Kidney epithelial cell (primary cell): ENCODE results near the gene GFRA4. TPM values are rescaled to one million over a fixed set of nuclear protein-coding genes. Genes with fewer than 3 reads are reported as not detected.

ENCODE experiments used
- DNase-seq: peaks from one replicate; pipeline ENCODE4 v3.0.0-alpha.2; 2010; ENCODE audit warnings: low read depth
- H3K27me3 ChIP-seq: 2 replicates; pipeline ENCODE4 v1.6.0; 2011; ENCODE audit warnings: low read length; ENCODE audit not compliant: control insufficient read depth, insufficient read depth
- H3K36me3 ChIP-seq: 2 replicates; pipeline ENCODE4 v1.5.1; 2011; ENCODE audit warnings: low read length; ENCODE audit not compliant: control insufficient read depth, insufficient read depth
- H3K4me3 ChIP-seq: 2 replicates; pipeline ENCODE4 v1.5.1; 2011; ENCODE audit warnings: low read depth, mild to moderate bottlenecking, control low read depth, low read length
- CTCF ChIP-seq: IDR thresholded peaks from 2 replicates; pipeline ENCODE4 v1.5.1; 2011; ENCODE audit warnings: mild to moderate bottlenecking, moderate library complexity, low read length, control low read depth, inconsistent platforms; ENCODE audit not compliant: insufficient read depth, poor library complexity, severe bottlenecking
- total RNA-seq: library from RNA; depleted of rRNA; stranded (reverse); fragments of >200 nt; gene quantifications from 2 replicates; pipeline ENCODE4 v1.2.3, GENCODE V29; 2015

The GFRA4 gene
- total RNA-seq, 1 donor from 2014 or later: not detected

- Histone ChIP-seq H3K27me3 (peaks cover 27% of the 10 kb centered on the region), H3K4me3 (no peak overlapping the region), H3K36me3 (no peaks in the 10 kb centered on the region)
- TF ChIP-seq CTCF: no peak
- no peak for DNase-seq
Measured at GRCh38 chr20:3655131-3655405, 8.1 kb downstream of the GFRA4 start.

GRCh38 chr20:3654326-3655130 is 8.7 kb downstream of the GFRA4 start:
- H3K36me3 ChIP-seq: no peaks in the 10 kb centered on the region
- H3K4me3 ChIP-seq: no peak overlapping the region
- no peak for DNase-seq
- peaks cover 22% of the 10 kb centered on the region for H3K27me3 ChIP-seq
- no peak for TF ChIP-seq CTCF

GRCh38 chr20:3653921-3654320 is 9.3 kb downstream of the GFRA4 start:
- peaks cover 16% of the 10 kb centered on the region for H3K27me3 ChIP-seq
- no peak for TF ChIP-seq CTCF
- no peaks in the 10 kb centered on the region for H3K36me3 ChIP-seq
- no peak for DNase-seq
- H3K4me3 ChIP-seq: no peak overlapping the region

- Histone ChIP-seq H3K4me3 (no peak overlapping the region), H3K27me3 (peaks cover 7% of the 10 kb centered on the region), H3K36me3 (no peaks in the 10 kb centered on the region)
- no peak for DNase-seq
- no peak for TF ChIP-seq CTCF
Measured at GRCh38 chr20:3652676-3653596, 10.3 kb downstream of the GFRA4 start.

- H3K4me3 ChIP-seq: no peak overlapping the region
- no peak for TF ChIP-seq CTCF
- no peaks in the 10 kb centered on the region for H3K36me3 ChIP-seq
- no peak for DNase-seq
- peaks cover 2% of the 10 kb centered on the region for H3K27me3 ChIP-seq
Measured at GRCh38 chr20:3652221-3652620, 11.0 kb downstream of the GFRA4 start.
